ENCODE data around the gene B4GALT5.

DNA sequence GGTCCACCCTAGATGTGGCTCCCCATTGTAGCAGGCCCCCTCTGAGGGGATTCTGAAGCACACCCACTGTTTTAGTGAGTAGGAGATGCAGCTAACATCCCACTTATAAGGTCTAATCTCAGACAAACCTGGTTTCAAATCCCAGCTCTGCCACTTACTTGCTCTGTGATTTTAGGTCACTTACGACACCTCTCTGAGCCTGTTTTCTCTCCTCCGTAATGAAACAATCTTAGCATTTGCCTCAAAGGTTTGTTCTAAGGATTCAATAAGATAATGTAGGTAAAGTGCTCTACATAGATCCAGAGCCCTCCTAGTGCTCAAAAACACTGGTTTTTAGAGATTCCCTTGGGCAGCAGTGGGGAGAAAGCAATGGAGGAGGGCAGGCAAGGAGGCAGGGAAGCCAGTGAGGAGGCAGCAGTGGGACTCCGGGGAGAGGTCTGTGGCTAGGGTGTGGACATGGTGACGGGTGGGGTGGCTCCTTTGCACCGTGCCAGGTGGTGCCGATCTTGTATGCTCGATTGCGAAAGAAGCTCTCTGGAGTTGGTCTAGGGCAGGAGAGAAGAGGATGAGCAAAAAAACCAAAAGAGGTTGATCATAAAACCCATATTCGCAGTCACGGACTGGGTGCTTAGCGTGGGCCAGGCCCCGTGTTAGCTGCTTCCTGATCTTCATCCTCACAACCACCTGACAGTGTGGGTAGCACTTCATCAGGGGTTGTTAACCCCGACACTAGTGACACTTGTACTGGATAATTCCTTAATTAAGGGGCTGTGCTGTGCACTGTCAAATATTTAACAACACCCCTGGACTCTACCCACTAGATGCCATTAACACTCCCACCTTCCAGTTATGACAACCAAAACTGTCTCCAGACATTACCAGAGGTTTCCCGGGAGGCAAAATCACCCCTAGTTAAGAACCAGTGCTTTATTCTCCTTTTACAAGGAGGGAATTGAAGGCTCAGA, 129.0 kb downstream of the B4GALT5 start:
- TF ChIP-seq POLR2A (IDR thresholded peaks at IDR 0.05) (no peak), EP300 (IDR thresholded peaks at IDR 0.05) (no peak)
- TF ChIP-seq, protein P1, sequence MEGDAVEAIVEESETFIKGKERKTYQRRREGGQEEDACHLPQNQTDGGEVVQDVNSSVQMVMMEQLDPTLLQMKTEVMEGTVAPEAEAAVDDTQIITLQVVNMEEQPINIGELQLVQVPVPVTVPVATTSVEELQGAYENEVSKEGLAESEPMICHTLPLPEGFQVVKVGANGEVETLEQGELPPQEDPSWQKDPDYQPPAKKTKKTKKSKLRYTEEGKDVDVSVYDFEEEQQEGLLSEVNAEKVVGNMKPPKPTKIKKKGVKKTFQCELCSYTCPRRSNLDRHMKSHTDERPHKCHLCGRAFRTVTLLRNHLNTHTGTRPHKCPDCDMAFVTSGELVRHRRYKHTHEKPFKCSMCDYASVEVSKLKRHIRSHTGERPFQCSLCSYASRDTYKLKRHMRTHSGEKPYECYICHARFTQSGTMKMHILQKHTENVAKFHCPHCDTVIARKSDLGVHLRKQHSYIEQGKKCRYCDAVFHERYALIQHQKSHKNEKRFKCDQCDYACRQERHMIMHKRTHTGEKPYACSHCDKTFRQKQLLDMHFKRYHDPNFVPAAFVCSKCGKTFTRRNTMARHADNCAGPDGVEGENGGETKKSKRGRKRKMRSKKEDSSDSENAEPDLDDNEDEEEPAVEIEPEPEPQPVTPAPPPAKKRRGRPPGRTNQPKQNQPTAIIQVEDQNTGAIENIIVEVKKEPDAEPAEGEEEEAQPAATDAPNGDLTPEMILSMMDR (IDR thresholded peaks at IDR 0.05), result no peak
